Measurements from ENCODE around the gene DSE. TPM values are rescaled to one million over a fixed set of nuclear protein-coding genes. Genes with fewer than 3 reads are reported as not detected.
A peak's percentile ranks its signal among the peaks of the same experiment; 100 is the strongest.

Gene DSE
- total RNA-seq, 1 experiment from 2014 or later, result 69.7 TPM

DNA sequence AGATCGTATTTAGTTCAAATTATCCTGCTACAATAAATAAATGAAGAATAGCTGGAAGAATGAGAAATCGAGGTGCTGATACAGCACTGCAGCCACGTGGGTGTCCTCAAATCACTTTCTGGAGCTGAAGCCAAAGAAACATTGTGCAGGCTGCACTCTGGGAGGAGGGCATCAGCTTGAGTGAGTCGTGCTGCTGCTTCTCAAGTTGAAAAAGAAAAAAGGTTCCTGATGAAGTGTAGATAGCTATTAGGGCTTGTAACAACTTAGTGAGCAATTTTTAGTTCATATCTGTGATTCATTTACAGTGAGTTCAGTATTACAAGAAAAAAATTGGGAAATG is 40.5 kb downstream of the DSE start:
- DNase-seq (ENCODE audit: low read depth), result peak; percentile 61

DNA sequence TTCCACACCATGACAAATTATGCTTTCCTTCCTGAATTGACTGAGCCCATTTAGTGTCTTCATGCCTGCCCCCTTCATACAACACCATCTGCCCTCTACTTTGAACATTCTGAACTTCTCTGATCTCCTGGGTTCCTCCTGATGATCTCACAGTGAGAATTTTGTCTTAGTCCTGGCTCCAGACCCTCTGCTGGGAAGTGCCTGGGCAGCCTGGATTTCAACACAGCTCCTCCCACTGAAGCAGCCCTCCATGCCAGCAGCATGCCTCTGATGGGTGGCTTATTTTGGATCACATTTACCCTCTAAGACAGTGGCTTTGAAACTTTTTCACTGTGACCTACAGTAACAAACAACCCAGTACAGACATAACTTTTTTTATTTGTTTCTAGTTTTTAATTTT is 41.5 kb downstream of the DSE start:
- DNase-seq (ENCODE audit: low read depth), result no peak

DNA sequence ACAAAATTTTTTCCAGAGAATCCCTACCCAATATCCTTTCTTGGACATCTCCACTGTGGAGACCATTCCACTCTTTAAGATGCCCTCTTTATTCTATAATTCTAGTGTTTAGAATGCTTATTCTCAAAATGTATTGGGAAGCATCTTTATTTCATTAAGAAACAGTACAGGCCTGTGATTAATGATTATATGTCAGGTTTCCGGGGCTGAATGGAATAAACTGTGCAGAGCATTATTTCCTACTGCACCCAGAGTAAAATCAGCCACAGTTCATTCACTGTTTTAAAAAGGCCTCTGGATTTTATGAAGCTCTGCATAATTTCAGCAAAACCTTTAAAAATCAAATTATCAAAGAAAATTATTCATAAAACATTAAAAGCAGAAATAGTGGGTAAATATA is 42.6 kb downstream of the DSE start:
- DNase-seq (ENCODE audit: low read depth), result no peak

DNA sequence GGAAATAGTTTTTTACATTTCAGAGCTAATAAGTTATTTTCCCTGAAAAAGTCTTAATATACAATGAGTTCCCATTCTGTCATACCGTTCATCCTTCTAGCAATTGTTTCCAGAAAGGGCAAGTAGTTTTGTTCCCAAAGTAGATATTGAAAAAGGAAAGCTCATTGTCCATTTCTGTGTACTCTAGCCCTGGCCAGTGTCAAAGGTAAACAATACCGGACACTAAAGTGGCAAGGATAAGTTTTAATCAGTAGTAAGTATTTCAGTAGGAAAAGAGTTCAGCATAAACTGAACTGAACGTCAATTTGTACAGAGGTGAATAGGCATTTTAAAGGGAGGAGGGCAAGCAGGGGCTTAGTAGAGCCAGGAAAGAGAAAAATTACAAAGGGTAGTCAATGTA is 46.9 kb downstream of the DSE start:
- DNase-seq (ENCODE audit: low read depth), result no peak

DNA sequence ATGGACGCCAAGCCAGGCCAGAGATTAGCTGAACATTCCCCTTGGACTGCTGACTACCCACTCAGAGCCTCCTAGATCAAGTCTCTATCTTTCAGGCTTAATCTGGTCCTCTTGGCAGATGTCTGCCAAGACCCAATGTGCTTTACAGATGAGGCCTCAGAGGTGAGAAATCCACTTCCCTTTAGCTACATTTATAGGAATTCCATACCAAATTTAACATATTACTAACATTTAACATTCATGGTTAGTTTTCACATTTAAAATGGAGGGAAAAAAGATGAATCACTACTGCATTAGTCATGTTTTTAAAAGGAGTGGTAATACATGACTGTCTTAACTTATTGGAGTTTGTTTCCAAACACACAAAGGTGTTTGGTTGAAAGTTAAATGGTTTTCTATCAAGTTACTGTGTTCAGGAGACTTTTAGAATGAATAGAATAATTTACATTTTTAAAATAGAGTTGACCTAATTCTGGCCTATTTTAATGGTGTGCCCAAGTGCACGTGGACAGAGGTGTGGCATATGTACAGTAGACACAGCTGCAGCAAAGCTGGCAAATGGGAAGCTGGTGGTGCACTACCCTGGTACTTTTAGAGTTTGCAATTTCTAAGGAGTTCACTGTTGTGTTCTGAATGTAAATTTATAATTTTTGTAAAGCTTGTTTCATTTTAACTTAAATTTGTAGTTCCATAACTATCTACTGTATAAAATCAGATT is 48.5 kb downstream of the DSE start:
- peak; percentile 65 for DNase-seq (ENCODE audit: low read depth)

DNA sequence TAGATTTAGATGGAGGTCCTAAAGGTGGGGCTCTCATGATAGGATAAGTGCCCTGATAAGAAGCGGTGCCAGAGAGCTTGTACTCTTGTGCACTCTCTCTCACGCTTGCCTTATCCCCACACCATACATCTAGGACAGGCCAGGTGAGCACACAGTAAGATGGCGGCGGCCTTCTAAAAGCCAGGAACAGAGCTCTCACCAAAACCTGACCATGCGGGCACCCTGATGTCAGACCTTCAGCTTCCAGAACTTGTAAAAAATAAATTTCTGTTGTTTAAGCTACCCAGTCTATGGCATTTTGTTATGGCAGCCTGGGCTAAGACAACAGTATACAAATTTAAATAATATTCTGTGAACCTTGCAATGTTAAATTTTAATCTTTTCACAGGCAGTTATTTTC is 49.6 kb downstream of the DSE start:
- no peak for DNase-seq (ENCODE audit: low read depth)

DNA sequence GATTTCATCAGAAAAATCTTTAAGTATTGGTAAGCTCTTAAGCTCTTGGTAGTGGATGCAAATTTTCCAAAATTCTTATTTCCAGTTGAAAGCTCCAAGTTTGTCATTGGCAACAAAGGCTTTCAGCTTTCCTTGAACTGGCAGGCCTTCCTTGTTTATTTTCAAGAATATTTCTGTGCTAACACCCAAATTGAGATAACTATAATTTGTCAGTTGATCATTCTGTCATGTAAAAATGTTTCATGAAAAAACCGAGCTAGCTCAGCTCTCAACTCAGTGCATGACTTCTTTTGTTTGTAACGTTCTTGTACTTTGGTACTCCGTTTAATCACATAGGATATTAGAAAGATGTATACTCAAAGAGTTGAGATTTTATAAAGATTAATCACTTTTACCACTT is 51.5 kb downstream of the DSE start:
- DNase-seq (ENCODE audit: low read depth), result no peak

DNA sequence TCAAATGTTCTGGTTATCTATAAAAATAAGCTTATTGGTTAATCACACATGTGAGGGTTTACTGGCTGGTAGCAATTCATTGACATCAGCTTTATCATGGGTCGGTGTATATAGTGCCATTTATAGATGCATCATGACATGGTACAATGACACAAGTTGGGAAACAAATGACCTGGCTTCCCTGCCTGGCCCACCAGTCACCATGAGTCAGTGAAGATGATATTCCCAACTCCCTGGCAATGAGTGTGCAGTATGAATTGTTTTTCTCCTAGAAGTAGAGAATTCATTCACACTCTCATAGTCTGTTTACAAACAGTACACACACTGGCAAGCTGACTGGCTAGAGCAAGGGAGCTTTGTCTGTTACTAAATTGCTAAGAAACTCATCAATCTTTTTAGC is 53.3 kb downstream of the DSE start:
- DNase-seq (ENCODE audit: low read depth), result peak; percentile 60

DNA sequence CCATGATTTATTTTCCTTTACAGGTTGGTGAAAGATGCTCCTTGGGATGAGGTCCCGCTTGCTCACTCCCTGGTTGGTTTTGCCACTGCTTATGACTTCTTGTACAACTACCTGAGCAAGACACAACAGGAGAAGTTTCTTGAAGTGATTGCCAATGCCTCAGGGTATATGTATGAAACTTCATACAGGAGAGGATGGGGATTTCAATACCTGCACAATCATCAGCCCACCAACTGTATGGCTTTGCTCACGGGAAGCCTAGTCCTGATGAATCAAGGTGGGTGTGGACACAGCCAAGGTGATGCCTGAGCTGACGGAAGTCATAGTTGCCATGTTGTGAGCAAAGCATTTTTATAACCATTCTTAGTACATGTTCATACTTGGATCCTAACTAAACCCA is 55.8 kb downstream of the DSE start:
- DNase-seq (ENCODE audit: low read depth), result no peak

DNA sequence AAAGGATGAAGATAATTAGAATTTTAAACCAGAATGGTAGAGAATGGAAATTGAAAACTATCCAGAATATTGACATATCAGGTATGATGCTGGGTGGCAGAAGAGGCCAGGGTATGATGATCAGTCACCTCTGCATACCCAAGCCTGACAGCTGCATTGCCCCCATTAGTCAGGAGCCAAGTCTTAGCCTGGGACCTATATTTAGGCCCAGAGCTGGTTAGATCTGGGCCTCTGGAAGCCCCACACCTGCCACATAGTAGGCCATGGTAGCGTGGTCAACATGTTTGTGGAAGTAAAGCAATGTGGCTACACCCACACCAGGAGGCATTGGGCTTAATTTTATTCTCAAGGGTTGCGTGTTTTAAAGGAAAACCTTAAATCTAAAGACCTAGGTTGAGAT is 58.4 kb downstream of the DSE start:
- no peak for DNase-seq (ENCODE audit: low read depth)

DNA sequence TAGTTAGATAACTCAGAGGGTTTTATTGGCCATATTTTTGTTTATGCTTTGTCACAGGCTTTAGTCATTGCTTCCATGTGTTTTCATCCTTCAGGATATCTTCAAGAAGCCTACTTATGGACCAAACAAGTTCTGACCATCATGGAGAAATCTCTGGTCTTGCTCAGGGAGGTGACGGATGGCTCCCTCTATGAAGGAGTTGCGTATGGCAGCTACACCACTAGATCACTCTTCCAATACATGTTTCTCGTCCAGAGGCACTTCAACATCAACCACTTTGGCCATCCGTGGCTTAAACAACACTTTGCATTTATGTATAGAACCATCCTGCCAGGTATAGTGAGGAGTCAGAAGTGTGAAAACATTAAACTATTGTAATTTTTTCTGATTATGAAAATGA is 60.1 kb downstream of the DSE start:
- no peak for DNase-seq (ENCODE audit: low read depth)

DNA sequence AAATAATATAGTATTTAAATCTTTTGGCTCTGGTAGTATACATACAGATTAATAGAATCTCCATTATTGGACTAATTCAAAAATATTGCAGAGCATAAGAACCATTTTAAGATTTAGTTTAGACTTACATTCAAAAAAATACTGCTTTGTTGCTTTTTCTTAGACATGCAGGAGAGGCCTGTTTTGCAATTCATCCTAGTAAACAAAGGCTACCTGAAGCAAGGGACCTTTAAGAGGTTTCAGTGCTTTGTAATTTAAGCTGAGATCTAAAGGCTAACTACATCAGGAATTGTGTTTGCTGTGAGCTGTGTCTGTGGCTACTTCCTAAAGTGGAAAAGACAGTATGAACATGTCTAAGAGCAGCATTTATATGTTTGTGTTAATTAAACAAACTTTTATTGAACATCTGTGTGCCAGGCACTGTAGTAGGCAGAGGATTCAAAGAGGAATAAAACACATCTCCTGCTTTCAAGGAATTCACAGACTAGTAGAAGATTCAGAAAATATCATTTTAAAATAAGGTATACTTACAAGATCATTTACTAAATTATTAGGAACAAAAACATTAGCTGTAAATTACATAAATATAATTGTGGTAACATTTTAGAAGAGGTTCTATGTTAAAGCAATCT is 61.3 kb downstream of the DSE start:
- DNase-seq (ENCODE audit: low read depth), result no peak

DNA sequence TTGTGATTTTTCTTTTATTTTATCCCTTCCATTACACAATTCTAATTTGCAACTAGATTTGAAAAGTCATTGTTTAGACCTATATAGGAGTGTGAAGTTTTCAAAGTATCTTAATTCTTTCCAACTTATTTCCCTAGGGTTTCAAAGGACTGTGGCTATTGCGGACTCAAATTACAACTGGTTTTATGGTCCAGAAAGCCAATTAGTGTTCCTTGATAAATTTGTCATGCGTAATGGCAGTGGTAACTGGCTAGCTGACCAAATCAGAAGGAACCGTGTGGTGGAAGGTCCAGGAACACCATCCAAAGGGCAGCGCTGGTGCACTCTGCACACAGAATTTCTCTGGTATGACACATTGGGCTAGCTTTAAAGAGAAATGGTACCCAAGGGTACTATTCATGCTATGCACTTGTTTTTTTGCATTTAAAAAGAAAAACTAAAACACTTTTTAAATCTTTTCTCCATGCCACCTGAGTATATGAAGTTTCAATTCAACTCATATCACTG is 62.5 kb downstream of the DSE start:
- DNase-seq (ENCODE audit: low read depth), result no peak

DNA sequence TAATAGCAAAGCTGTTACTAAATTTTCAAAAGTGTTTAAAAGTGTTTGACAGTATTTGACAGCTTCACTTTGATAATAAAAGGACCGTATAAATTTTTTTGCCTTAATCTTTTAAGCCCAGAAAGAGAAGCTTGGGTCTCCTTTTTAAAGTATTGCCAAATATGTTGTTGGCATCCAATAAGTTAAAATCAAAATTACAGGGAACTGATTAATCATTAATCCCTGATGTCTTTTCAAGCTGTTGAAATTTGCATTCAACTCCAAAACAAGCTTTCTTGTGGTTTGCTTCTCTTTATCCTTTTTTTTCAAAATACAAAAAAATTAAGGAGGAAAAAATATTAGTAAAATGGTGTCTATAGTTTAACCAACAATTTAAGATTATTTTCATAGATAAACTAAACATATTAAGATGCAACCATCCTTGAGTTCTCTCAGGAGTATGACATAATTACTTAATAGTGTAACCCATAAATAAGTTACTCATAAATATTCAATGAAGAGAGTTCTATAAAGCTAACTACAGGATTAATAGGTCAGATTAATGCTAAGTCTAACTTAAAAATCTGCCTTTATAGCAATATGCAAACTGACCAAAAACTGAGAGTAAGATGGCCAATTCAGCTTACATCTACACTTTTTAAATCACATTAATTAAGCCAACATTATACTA is 63.4 kb downstream of the DSE start:
- no peak for DNase-seq (ENCODE audit: low read depth)

DNA sequence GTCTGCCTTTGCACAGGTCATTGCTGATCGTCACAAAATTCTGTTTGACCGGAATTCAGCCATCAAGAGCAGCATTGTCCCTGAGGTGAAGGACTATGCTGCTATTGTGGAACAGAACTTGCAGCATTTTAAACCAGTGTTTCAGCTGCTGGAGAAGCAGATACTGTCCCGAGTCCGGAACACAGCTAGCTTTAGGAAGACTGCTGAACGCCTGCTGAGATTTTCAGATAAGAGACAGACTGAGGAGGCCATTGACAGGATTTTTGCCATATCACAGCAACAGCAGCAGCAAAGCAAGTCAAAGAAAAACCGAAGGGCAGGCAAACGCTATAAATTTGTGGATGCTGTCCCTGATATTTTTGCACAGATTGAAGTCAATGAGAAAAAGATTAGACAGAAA is 65.8 kb downstream of the DSE start:
- no peak for DNase-seq (ENCODE audit: low read depth)

DNA sequence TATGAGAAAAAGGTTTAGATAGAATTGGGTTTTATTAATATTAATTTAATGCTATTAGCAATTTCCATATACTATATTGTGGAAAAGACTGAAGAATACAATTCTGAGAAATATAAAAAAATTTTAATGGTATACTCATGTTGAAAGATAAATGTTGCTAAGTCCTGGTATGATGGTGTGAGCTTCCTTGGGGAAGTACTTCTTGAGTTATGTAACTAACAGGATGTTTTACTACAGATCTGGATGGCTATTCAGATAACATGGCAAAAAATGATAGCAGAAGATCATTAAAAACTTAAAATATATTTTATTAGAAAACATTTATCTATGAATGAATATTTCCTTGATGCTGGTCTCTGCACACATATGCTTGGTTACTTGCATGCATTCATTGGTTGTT is 66.9 kb downstream of the DSE start:
- DNase-seq (ENCODE audit: low read depth), result no peak

DNA sequence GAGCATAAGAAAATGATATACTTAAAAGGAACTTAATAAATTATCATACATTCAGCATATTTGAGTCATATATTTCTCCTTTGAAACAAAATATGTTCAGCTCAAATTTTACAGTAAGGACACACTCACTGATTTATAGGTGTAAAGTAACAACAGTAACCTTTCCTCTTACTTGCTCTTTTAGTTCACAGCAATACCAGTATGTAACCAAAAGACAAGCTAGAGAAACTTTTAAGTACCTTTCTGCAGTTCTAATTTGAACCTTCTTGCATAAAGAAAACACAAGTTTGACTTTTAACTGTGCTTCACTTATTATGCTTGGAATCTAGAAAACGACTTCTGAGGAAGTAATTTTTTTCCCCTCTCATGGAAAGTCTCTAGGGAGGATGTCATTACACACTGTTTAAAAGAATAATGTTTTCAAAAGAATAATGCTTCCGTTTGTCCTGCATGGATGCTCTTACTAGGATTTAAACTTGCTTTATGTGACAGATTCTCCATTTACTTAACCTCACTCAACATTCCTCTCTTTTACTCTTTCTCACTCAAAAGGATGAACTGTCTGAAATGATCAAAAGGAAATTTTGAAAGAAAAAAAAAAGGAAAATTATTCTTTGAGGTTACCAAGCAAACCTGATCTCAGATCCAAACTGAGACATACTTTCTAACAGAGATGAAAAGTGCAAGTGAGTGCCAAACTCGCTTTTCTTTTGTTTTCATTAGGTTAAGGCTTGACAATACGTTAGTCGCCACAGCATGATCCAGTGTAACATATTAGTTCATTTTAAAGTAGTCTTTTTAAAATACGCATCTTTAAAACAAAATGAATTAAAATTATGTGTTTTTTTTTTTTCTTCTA is 68.1 kb downstream of the DSE start:
- no peak for DNase-seq (ENCODE audit: low read depth)

DNA sequence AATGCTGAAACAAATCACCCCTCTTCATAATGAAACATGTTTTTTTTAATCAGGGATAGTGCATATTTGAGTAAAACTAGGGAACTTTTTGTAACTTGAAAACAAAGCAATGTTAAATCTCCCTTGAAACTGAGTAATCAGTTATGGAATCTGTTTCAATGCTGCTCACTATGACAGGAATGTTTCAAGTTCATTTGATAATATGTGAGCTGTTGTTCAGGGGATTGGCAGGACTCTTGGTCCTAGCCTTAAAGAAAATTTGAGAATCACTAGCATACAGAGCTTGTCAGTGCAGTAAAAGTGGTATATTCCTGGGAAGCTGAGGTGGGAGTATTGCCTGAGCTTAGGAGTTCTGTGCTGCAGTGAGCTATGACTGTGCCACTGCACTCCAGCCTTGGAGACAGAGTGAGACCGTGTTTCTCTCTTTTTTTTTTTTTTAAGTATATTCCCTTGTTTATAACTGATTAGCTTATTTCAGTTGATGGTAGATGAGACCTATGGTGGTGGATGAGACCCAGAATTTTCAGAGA is 68.8 kb downstream of the DSE start:
- no peak for DNase-seq (ENCODE audit: low read depth)

DNA sequence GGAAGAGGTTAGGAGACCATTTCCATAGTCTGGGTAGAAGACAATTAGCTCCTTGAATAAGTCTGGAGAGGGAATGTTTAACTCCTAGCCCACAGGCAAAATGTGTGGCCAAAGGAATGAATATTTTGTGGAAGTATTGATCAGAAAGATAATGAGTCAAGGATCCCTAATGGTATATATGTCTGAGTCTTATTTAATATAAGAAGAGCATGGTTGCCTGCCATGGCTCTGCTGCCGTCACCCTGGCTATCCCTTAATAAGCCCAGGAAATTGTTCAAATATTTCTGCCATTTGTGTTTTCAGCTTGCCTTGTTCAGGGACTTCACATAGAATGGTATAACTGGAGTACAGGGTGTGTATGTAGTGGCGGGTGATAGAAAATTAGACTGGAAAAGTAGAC is 72.4 kb downstream of the DSE start:
- no peak for DNase-seq (ENCODE audit: low read depth)

DNA sequence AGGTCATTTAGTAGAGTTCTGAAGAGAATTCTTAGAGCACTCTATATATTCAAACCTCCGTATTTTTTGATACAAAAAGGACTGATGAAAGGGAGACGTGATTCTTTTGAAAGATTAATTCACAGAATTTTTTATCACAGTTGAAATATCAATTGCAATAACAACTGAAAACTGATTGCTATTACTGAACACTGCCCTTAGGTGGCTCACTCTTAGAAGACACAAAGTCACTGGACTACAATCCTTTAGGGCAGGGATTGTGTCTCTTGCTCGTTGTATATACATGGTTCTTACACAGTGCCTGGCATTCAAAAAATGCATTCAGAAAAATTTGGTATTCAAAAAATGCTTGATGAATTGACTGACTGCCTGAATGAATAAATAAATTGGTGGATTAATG is 73.3 kb downstream of the DSE start:
- peak; percentile 45 for DNase-seq (ENCODE audit: low read depth)

DNA sequence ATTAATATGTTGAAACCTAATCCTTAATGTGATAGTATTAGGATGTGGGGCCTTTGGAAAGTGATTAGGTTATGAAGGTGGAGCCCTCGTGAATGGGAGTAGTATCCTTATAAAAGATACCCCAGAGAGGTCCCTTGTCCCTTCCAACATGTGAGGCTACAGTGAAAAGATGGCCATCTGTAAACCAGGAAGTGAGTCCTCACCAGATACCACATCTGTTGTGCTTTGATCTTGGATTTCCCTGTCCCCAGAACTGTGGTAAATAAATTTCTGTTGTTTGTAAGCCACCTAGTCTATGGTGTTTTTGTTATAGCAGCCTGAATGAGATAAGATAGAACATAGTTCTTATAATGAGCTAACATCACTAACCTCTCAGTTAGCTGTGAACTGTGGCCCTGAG is 73.8 kb downstream of the DSE start:
- no peak for DNase-seq (ENCODE audit: low read depth)

DNA sequence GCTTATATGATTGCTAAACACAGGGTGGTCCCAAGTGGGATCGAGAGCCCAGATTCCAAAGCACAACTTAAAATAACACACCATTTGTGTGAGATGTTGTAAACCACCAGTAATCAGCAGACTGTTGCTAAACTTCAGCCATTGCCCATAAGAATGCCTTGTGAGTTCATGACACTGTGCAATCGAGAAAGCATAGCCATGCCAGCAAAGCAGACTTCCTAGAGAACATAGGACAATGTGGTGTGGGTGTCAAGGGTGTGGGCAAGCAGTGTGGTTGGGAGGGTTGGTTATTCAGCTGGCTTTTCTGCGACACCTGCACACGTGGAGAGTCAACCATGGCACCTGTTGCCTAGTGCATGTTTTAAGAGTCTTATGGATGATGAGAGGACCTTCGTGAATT is 74.4 kb downstream of the DSE start:
- no peak for DNase-seq (ENCODE audit: low read depth)
